Cortex of kidney (tissue), 1 donor: Measurements from ENCODE around the gene TRPM1.

Experiments used
- DNase-seq: peaks from one replicate; lab custom pipeline; 2025; lab: John Stamatoyannopoulos, UW

The TRPM1 gene

DNA sequence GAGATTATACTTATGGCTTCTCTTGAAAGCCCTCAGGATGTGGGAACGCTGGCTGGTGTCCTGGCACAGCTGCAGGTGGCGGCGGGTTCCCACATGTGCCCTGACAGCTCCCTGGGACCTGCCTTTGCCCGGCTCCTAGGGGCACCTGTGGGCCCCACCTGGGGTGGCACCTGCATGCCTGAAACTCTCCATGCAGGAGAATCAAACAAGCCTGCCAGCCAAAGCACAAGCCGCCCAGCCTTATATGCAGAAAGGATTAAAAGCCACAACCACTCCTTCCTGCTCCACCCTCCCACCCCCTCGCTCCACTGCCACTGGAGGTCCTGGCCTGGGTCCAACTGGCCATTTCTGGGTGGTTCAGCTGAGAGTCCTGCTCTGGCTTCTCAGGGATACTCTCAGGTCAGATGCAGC is 18.1 kb downstream of the TRPM1 start:
- DNase-seq = no peak

DNA sequence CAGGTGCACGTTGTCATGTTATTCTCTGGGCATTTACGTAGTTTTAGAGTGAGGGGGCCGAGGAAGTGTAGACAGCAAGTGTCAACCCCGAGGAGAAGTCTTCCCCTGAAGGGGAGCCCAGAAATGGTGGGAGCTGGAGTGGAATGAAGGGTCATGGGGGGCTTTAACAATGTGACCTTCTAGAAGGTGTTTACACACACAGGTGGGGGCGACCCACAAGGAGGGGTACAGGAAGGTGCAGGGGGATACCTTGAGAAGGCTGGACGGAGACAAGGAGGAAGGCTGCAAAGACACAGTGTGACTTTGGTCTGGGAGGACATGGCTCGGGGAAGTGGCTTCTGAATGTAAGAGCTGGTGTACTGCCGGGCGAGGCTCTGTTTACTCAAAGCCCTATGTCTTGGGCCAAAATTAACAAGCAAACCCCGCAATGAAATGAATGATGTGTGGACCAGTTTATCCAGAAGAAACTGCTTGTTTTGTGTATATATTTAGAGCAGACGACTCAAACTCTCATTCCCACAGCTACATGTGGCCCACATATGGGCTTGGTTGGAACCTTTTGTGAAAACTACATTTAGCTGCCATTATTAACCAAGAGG is 18.7 kb downstream of the TRPM1 start:
- DNase-seq = no peak

GRCh38 chr15:31081588-31082250 is 19.8 kb downstream of the TRPM1 start:
- DNase-seq = no peak

- DNase-seq = no peak
Observed at GRCh38 chr15:31081056-31081455, 20.5 kb downstream of the TRPM1 start.

DNA sequence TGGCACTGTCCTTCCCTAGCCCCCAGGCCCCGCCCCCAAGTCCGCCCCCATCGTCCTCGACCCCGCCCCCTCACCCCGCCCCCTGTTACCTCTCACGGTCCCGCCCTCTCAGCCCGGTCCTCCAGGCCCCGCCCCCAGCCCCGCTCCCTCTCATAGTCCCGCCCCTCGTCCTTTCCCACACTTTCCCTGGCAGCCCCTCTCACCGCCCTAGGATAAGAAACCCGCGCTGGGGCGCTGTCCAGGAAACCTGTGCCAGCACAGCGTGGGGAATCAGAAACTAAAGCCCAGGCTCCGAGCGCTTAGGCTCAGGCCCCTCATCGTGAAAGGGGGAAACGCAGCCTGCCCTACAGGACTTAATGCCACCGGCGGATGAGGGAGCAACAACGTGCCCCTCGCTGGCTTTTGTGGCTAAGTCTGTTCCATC is 20.9 kb downstream of the TRPM1 start:
- DNase-seq = no peak

GRCh38 chr15:31079519-31079918 is 22.0 kb downstream of the TRPM1 start:
- no peak for DNase-seq

DNA sequence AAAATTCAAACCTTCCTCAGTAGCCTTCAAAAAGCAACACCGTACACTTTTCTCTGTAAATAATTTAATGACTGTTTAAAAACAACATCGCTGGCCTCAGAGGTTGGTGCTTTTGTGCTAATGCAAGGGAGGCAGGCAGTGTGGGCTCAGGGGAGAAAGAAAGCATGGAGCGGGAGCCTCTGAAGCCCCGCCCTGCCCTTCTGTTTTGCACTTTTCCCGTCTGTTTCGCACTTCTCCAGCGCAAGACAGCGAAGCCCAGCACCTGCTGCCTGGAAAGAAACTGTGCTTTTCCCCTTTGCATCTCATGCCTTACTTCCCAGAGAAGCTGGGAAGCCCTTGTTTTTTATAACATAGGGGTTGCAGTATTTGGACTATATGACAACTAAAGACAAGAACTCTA is 23.1 kb downstream of the TRPM1 start:
- DNase-seq = no peak

DNA sequence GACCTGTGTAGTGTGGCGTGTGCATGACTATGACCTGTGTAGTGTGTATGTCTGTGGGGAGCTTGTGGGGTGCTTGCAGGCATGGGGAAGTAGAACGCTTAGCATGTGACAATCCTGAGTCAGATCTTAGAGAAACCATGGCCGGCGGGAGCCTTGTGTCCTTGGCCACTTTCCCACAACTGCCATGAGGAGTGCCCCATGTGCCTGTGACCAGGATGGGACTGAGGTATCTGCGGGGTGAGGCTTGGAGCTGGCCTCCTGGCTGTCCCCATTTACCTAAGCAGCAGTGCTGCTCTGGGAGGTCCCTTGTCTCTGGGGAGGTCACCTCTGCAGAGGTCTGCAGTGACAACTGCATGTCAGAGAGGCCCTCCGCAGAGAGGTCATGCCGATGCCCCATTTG is 23.6 kb downstream of the TRPM1 start:
- no peak for DNase-seq

GRCh38 chr15:31077181-31077580 is 24.3 kb downstream of the TRPM1 start:
- no peak for DNase-seq

- no peak for DNase-seq
Observed at GRCh38 chr15:31074321-31074720, 27.2 kb downstream of the TRPM1 start.

DNA sequence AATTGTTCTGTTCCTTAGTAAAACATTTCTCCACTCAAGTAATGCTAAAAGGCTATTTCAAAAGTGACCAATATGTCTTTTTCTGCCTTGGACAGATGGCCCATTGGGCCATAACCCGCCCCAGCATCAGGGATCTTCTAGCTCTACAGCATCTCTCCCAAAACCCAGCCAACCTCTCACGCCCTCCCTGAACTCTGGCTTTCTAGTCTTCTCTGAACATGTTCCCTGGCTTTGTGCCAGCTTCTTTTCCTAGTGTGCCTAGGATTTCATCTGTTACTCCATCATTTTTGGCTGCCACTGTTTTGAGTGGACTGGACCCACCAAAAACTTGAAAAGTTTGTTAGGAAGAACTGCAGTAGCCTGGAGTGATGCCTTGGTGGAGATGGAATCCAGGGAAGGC is 30.7 kb downstream of the TRPM1 start:
- DNase-seq = no peak

- no peak for DNase-seq
Observed at GRCh38 chr15:31069360-31070000, 32.0 kb downstream of the TRPM1 start.

- no peak for DNase-seq
Observed at GRCh38 chr15:31067890-31068603, 33.5 kb downstream of the TRPM1 start.

DNA sequence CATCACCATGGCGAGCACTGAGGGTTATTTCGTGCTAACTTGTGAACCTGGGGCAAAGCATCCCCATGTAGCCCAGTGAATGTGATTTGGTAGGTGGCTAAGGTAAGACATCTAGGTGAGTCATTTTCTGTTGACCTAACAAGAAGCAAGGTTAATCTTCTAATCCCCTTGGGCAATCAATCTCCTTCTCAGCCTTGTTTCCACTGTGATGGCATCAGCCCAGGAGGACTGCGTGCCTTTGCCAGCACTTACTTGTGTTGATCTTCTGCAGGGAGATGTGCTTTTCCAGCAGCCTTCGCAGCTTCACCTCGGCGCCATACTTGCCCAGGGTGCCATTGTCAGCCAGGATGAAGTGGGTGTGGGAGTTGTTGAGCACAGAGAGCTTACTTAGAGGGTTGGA is 35.7 kb downstream of the TRPM1 start:
- no peak for DNase-seq

- DNase-seq = no peak
Observed at GRCh38 chr15:31062911-31063310, 38.6 kb downstream of the TRPM1 start.

DNA sequence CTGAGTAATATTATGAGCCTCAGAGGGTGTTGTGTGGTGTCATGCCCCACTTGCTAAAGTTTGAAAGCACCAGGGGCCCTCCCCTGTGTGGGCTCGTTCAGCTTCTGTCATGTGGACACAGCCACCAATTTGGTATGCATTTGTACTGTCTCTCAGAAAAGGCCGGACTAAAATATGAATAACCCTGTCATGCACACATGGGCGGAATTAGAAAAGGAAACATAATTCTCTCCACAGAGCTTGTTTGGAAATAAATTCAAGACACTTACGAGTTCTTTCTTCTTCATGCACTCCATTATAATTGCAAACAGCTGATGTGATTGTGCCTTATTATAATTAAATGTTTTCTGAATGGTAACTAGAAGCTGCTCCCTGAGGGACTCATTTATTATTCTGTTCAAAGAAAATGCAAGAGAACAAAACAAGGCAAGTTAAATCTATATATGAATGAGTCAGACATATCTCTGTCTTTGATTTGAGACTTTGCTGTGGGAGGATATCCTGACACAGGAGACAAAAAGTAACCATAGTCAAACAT is 39.1 kb downstream of the TRPM1 start:
- DNase-seq = no peak

GRCh38 chr15:31060429-31061140 is 40.9 kb downstream of the TRPM1 start:
- no peak for DNase-seq

DNA sequence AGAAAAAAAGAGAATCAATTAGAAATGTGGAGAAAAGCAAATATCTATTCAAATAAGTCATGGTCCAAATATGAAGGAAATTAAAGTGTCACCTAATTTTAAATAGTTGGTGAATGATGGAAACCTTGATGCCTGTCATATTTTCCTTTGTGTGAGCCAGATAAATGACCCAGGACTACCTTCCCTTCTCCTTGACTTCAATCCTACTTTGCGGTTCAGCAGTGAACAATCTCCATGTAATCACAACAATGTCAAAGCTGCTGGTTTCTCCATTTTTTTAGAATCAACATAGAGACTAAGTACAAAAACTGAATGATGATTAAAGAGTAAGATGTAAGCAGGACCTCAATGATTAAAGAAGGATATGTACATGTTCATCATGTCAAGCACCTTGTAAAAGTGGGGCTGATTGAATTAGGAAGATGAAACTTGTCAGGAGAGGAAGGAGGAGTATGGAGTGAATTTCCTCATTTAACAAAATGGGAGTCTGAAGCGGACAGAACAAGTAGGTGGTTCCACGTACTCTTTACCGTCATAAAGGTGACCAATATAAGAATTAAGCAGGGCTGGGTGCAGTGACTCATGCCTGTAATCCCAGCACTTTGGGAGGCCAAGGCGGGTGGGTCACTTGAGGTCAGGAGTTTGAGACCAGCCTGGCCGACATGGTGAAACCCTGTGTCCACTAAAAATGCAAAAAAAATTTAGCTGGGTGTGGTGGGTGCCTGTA is 43.1 kb downstream of the TRPM1 start:
- DNase-seq = no peak

- DNase-seq = no peak
Observed at GRCh38 chr15:31051496-31052080, 49.9 kb downstream of the TRPM1 start.

DNA sequence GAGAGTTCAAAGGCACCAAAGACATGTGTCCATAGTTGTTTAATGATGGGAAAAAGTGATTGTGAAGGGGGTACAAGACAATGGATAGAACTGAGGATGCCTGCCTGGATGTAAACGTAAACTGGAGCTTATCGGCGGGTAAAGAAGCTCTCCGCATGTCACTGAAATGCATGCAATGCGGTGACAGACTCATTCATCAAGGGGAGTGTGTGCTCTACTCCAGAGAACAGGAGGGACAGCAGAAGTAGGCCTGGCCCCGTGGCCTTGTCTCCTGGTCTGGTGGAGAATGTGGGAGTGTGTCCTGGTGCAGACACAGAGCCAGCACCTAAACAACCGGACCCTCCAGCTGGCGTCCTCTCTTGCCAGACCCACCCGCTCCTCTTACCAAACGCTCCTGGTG is 50.6 kb downstream of the TRPM1 start:
- DNase-seq = no peak
